Globus pallidus (tissue), 1 donor: ENCODE measurements around the gene DYSF.

ENCODE experiments used
- DNase-seq: peaks from one replicate; pipeline ENCODE4 v3.0.0-alpha.2; 2015; ENCODE audit warnings: low spot score

The DYSF gene

GRCh38 chr2:71602581-71602980, 149.2 kb downstream of the DYSF start:
- DNase-seq: no peak

GRCh38 chr2:71603311-71603811, 150.0 kb downstream of the DYSF start:
- DNase-seq: no peak

GRCh38 chr2:71603851-71604725, 150.7 kb downstream of the DYSF start:
- DNase-seq: no peak

DNA sequence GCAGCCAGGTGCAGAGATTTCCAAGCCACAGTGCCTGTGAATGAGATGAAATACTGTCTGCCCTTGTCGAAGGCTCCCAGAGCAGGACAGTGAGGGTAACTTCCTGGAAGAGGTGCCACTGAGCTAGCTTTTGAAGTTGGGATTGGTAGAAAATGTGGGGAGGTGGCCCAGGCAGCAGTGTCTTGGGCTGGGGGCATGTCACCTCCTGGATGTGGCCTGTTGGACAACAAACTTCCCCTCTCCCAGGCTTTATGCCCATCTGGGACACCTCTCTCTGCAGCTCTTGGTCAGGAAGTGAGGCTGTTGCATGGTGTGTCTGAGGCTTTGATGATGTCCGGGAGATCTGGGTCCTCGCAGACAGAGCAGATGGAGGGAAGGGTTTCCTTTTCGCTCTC, 151.4 kb downstream of the DYSF start:
- no peak for DNase-seq

DNA sequence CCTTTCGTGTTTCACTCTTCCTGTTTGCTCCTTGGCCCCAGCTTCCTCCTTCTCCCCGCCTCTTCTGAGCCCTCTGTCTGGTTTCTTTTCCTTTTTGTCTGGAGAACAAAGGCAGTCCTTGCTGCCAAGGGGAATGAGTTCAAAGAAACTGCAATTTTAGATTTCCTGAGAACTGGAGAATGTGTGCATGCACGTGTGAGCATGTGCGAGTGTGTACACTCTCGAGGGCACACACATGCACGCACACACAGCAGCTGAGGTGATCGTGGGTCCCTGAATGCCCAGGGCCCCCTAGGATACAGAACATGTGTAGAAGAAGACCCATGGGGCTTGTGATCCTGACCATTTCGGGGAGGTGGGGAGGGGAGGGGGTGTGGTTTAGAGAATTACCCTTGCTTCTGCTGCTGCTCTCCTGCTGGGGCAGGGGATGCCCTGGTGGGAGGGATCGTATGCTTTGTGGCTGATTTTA, 151.8 kb downstream of the DYSF start:
- no peak for DNase-seq

DNA sequence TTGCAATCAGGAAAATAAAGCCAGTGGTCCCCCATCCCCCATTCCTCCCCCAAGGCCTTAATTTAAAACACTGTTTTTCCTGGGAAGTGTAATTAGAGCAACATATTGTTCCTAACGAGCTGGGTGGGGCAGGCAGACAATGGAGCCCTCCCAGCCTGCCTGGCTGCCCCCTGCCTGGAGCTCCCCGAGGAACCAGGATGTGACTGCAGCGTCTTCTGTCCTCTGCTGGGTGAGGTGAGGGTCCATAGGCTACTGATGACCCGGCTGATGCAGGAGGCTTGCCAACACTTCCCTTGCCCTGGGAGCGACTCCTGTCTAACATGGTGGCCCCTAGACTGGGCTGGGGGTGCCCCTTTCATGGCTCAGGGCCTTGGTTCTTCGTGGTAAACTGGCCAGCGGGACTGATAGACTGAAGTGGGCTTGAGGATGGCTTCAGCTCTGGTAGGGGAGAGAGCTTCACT, 152.4 kb downstream of the DYSF start:
- DNase-seq: no peak

- DNase-seq: no peak
Observed at GRCh38 chr2:71606244-71606643, 152.9 kb downstream of the DYSF start.

DNA sequence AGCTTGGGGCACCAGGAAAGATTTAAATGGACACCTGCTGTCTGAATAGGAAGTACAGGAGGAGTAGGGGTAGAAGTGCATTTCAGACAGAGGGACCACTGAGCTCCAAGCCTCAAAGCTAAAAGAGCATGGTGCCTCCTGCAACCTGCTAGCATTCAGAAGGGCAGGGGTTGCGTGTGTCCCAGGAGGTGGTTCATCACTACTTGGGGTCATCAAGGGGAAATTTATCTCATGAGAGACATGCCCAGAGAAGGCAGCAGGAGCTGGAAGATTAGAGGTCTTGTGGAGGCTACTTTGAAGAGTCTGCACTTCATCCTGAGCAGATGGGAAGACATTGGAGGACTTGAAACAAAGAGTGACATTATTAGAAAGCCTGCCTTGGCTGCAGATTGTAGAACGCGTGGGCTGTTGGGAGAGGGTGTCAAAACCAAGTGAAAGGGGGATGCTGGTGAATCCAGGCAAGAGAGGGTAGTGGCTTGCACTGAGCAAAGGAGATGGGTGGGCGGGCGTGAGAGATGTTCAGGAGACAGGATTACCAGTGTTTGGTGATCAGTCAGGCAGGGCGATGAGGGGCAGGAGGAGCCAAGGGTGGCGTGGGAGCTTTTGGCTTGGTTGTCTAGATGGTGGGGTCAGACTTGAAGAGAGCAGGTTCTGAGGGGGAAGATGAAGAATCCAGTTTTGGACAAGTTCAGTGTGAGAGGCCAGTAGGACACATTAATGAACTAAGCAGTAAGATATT, 154.0 kb downstream of the DYSF start:
- no peak for DNase-seq

- DNase-seq: no peak
Observed at GRCh38 chr2:71608034-71608433, 154.7 kb downstream of the DYSF start.

DNA sequence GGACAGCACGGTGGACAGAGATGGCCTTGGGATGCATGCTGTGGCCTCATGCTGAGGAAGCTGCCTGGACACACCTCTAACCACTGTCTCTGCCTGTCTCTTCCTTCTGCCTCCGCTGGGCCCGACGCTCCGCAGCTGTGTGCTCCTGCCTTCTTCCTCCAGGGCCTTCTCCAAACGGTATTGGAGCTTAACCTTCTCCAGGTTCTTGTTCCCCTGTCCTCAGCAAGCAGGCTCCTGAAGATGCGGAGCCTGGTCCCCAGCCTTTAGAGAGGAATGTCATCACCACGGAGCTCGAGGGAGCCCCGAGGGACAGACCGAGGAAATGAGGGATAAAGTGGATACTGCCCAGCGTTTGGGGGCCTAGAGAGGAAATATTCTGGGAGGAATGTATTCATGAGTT, 155.1 kb downstream of the DYSF start:
- DNase-seq: no peak

DNA sequence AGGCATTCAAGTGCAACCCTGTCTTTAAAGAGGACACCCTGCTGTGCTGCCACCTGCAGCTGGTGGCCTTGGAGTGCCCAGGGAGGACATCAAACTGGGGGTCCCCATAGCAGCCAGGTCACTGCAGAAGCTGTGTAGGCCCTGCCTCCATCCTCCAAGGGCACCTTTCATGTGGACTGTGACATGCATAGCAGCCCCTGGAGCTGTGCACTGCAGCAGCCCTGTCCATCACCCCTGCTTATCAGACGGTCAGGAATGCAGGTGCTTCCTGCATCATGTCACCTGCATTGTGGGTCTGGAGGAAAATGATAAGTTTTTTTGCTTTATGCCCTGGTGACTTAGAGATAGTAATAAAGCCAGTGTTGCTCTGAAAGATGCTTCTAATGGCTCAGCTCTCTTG, 155.7 kb downstream of the DYSF start:
- DNase-seq: no peak

DNA sequence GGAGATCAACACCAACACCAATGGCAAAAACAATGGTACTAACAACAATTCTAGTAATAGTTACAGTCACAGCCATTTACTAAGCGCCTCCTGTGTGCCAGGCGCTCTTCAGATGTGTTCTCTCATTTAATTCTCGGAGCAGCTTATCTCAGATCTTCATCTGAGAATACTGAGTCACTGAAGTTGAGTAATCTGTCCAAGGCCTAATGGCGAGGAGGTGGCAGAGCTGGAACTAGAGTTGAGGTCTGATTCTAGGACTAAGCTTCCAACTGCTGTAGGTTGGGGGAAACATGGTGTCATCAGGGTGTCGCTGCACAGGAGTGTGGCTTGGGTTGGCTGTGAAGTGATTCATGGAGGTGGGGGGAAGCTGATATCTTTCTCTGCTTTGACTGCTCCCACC, 156.1 kb downstream of the DYSF start:
- no peak for DNase-seq

DNA sequence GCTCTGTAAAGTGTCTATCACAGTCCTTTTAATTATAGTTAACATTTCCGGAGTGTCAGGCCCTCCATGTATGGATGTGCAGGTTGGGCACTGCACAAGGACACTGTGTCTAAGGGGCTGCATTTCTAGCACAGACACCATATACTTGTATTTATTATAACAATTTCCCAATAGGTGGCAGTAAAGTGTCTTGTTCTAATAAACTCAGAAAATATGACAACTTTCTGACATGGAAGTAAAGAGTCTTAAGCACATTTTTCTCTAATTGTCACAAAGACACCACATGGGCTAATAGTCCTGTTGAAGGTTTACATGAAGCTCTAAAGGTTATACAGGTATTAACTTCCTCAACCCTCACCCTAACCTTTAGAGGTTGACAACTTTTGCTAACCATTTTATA, 156.6 kb downstream of the DYSF start:
- no peak for DNase-seq

DNA sequence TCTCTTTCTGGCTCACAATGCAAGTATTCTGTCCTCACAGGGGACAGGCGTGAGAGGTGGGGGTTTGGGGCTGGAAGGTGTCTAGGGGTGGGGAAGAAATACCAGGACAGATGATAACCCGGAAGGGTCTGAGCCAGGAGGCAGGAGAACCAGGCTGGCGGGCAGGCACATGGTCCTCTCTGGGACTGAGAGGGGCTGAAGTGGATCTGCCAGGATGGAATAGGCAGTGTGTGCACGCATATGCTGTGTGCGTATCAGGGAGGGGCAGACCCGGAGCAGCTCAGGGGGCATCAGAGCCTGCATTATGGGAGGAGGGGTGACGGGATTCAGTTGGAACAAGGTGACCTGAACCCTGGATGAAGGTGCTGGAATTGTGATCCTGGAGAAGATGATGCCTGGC, 157.3 kb downstream of the DYSF start:
- no peak for DNase-seq

GRCh38 chr2:71611247-71611646, 157.9 kb downstream of the DYSF start:
- no peak for DNase-seq

DNA sequence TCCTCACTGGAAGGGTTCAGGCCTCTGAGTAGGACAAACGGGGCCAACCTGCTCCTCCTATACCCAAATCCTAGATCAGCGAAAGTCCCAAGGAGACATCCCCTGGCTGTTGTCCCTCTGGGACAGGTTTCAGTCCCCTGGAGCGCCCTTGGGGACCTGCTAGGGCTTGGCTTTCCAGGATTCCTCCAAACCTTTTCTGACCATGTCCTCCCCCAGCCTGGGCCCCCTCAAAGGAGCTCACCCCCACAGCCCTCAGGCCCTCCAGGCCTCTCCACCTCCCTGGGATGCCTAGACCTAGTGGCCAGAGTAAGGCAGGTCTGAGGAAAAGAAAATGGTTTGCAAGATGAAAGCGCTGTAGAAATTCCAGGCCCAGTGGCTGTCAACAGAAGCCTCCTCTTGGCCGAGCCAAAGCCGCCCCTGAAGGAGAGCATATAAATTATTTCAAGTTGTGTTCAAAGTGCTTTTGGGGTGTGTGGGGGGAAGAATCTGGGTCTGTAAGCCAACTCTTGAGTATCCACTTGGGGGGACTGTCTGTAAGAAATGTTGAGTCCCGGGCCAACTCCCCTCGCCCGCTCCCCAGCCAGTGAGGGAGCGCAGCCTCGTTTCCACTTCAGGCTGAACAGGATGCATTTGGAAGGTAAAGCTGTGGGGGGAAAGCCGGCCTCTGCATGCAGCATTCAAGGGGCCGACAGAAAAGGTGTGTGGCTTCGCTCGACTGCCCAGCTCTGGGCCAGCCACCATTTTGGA, 158.6 kb downstream of the DYSF start:
- no peak for DNase-seq

DNA sequence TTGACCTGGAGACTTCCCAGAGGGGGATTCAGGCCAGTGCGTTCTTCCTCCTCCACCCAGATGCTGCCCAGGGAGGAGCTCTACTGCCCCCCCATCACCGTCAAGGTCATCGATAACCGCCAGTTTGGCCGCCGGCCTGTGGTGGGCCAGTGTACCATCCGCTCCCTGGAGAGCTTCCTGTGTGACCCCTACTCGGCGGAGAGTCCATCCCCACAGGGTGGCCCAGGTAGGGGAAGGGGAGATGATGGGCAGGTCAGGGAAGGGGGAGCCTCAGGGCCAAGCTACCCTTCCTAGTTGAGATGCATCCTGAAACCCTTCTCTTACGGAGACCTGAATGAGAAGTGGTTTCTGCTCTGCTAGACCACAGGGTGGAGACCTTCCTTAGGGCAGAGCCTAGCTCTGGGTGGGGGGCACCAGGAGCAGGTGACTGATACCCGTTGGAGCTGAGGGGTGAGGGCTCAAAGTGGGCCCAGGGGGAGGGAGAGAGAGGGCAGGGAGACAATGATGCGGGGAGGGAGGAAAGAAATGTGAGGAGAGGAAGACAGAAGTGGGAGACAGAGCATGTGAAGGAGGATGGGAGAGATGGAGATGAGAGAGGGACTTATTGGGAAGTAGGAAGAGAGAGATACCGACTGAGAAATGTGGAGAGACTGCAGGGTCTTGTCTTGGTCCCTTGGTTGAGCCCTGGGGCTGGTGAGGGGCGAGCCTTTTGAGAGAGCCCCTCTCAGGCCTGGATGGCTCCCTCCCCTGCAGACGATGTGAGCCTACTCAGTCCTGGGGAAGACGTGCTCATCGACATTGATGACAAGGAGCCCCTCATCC, 159.4 kb downstream of the DYSF start:
- no peak for DNase-seq

DNA sequence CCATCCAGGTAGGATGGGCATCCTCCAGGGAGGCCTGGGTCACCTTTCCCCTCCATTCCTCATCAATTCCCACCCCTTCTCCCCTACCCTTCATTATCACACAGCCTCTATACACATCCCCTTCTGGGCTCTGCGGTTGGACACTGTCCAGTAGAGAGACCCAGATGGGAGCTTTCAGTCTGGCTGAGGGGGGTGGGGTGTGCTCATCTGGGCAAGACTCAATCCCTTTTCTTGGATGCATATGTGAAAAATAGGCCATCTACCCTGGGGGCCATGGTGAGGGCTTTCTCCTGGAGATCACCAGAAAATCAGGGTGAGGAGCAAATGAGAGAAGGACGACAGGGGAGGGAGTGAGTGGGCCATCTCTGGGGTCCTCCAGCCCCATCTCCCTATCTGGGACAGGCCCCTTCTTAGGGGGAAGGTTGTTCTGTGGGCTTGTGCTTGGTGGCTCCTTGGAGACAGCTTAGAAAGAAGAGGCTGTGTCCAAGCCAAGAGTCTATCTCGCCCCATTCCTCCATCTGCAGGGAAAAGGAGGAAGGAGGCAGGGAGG, 160.1 kb downstream of the DYSF start:
- DNase-seq: no peak

DNA sequence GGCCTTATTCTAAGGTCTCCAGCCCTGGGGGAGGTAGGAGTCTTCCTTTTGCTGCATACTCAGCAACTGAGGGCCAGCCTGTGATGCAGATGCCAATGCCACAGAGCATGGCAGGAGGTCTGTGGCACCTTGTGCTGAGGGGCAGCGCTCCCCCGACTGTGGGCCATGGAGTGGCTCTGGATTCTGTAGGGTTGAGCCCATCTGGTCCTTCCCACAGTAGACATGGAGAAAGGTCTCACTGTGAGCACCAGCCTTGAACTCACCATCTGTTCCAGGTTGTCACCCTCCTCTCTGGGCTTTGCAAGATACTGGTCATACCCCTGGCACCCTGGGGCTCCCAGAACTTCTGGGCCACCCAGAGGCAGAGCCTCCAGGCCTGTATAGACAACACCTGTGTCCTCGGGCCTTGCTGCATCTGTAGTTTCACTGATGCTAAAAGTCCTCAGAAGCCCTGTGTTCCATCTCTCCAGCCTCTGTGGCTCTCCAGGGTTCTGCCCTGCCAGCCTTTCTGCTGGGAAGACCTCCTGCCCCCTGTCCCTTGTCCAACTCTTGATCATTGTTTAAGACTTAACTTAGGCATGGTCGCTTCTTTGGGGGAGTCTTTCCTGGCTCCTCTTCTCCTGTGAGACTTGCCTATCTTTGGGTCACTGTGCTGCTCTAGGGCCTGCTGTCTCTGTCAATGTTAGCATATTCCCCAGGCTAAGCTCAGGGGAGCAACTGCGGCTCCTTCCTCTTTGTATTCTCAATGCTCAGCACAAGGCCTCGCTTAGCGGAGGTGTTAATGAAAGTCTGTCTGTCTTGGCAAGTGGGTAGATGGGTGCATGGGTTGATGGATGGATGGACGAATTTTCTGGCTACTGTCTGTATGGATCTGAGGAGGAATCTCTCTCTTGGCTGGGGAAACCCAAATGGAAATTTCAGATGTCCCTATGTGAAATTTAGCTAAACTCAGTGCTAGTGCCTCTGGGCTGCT, 160.9 kb downstream of the DYSF start:
- DNase-seq: no peak
